A673 (cell line): Measurements from ENCODE around the gene KIF3A. TPM values are rescaled to one million over a fixed set of nuclear protein-coding genes. Genes with fewer than 3 reads are reported as not detected.

Experiments used
- BruUV-seq: library from RNA; stranded (reverse); fragments of 400-500 nt; replicated peaks from 2 replicates; lab custom pipeline; 2021; lab: Mats Ljungman, UMichigan
- CTCF ChIA-PET: fragments of 300-600 bp; sonication (Branson Sonifier 250); formaldehyde crosslinking; loops from one replicate; lab custom pipeline; 2022; ENCODE audit warnings: antibody characterized with exemption; lab: Charles Lee
- POLR2A ChIA-PET: fragments of 300-600 bp; sonication (Branson Sonifier 250); formaldehyde crosslinking; loops from one replicate; lab custom pipeline; 2022; ENCODE audit warnings: antibody characterized with exemption; ENCODE audit not compliant: low non-redundant PET; lab: Charles Lee
- DNase-seq: peaks from one replicate; pipeline ENCODE4 v3.0.0-alpha.2; 2015; ENCODE audit warnings: low spot score
- H3K27ac ChIP-seq: fragments of 200-600 bp; sonication (generic); 2 replicates; pipeline ENCODE4 v1.5.1; 2016; ENCODE audit warnings: mixed run types, low read depth, mild to moderate bottlenecking, mixed read lengths, antibody characterized with exemption, low read length; ENCODE audit not compliant: poor library complexity, severe bottlenecking
- H3K27me3 ChIP-seq: fragments of 200-600 bp; sonication (generic); replicated peaks from 2 replicates; pipeline ENCODE4 v1.6.1; 2017; ENCODE audit warnings: mixed run types, low read depth, mild to moderate bottlenecking, mixed read lengths, antibody characterized with exemption, low read length; ENCODE audit not compliant: insufficient read depth, poor library complexity
- H3K36me3 ChIP-seq: fragments of 200-600 bp; sonication (generic); 2 replicates; pipeline ENCODE4 v1.6.1; 2016; ENCODE audit warnings: mixed run types, mild to moderate bottlenecking, mixed read lengths, antibody characterized with exemption, low read length; ENCODE audit not compliant: insufficient read depth, poor library complexity, severe bottlenecking
- H3K4me1 ChIP-seq: fragments of 200-600 bp; sonication (generic); 2 replicates; pipeline ENCODE4 v1.6.1; 2017; ENCODE audit warnings: mixed run types, mild to moderate bottlenecking, mixed read lengths, antibody characterized with exemption, low read length; ENCODE audit not compliant: insufficient read depth, poor library complexity, severe bottlenecking
- H3K4me3 ChIP-seq: fragments of 200-600 bp; sonication (generic); 2 replicates; pipeline ENCODE4 v1.5.1; 2016; ENCODE audit warnings: low read depth, mixed run types, mild to moderate bottlenecking, mixed read lengths, low read length; ENCODE audit not compliant: poor library complexity, severe bottlenecking
- H3K9me3 ChIP-seq: fragments of 200-600 bp; sonication (generic); 2 replicates; pipeline ENCODE4 v1.6.1; 2016; ENCODE audit warnings: mixed run types, low read depth, mild to moderate bottlenecking, mixed read lengths, antibody characterized with exemption, low read length; ENCODE audit not compliant: poor library complexity, severe bottlenecking
- CTCF ChIP-seq: fragments of 300-800, 200-600 bp; sonication (generic); conservative IDR thresholded peaks from 2 replicates; pipeline ENCODE4 v1.5.1; 2017; ENCODE audit warnings: low read depth, mild to moderate bottlenecking, antibody characterized with exemption, low read length, moderate library complexity, mixed read lengths
- EZH2 ChIP-seq: fragments of 200-600 bp; sonication (generic); IDR thresholded peaks from 2 replicates; pipeline ENCODE4 v1.6.1; 2017; ENCODE audit warnings: borderline replicate concordance, low read depth, mild to moderate bottlenecking, mixed read lengths, antibody characterized with exemption, low read length; ENCODE audit not compliant: poor library complexity, severe bottlenecking
- intact Hi-C: fragments of 100-400 bp; cut with micrococcal nuclease; formaldehyde crosslinking; loops from one replicate; pipeline ENCODE4 v1.10.0; 2022; ENCODE audit not compliant: unreplicated experiment
- total RNA-seq: library from RNA; stranded (reverse); gene quantifications from 2 replicates; pipeline ENCODE4 v1.2.3, GENCODE V29; 2021

The KIF3A gene
- total RNA-seq, 1 experiment from 2014 or later, result 19.1 TPM

- ChIA-PET POLR2A (no interaction called here), CTCF (no interaction called here)
- Histone ChIP-seq H3K36me3 (no peaks in the 10 kb centered on the region), H3K9me3 (no peaks in the 10 kb centered on the region), H3K27ac (no peak overlapping the region), H3K4me3 (no peak overlapping the region), H3K4me1 (peaks cover 10% of the 10 kb centered on the region), H3K27me3 (no peaks in the 10 kb centered on the region)
- intact Hi-C loops, result no loop called here
- BruUV-seq, result no TSS peak
- TF ChIP-seq CTCF, result no peak
- TF ChIP-seq EZH2, result no peak
- DNase-seq, result no peak
Observed at GRCh38 chr5:132658381-132659302, 78.7 kb downstream of the KIF3A start.

DNA sequence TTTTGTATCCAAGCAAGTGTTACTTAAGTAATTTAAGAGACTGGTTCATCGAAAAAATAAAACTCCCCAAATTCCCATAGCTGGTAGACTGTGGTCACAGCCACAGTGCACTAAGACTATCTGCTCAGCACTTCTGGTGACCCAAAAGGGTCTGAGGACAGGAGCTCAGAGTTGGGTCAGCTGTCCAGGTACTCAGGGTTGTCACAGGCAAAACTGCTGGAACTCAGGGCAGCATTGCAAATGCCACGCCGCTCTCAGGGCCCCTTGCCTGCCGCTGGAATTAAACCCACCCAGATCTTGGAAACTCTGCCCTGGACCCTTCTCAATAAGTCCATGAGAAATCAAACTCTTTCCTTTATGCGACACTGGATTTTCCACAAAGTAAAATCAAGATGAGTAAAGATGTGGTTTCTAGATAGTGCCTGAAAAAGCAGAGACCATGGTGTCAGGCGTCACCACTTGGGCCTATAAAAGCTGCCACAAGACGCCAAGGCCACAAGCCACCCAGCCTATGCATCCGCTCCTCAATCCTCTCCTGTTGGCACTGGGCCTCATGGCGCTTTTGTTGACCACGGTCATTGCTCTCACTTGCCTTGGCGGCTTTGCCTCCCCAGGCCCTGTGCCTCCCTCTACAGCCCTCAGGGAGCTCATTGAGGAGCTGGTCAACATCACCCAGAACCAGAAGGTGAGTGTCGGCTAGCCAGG, 79.5 kb downstream of the KIF3A start, which contains the start of gene IL13:
Gene IL13 (plus strand): TSS at position 498 of the 705 bp plus-strand sequence. CDS start 14 bp downstream, at position 512.
- TF ChIP-seq CTCF (no peak), EZH2 (no peak)
- Histone ChIP-seq H3K9me3 (no peaks in the 10 kb centered on the region), H3K27ac (no peak within 1 kb of the TSS), H3K4me3 (no peak within 1 kb of the TSS), H3K27me3 (no peaks in the 10 kb centered on the region), H3K4me1 (peaks cover 5% of the 10 kb centered on the region), H3K36me3 (no peaks in the 10 kb centered on the region)
- ChIA-PET POLR2A (no interaction called here), CTCF (no interaction called here)
- no TSS peak for BruUV-seq
- DNase-seq, result no peak
- intact Hi-C loops, result no loop called here

DNA sequence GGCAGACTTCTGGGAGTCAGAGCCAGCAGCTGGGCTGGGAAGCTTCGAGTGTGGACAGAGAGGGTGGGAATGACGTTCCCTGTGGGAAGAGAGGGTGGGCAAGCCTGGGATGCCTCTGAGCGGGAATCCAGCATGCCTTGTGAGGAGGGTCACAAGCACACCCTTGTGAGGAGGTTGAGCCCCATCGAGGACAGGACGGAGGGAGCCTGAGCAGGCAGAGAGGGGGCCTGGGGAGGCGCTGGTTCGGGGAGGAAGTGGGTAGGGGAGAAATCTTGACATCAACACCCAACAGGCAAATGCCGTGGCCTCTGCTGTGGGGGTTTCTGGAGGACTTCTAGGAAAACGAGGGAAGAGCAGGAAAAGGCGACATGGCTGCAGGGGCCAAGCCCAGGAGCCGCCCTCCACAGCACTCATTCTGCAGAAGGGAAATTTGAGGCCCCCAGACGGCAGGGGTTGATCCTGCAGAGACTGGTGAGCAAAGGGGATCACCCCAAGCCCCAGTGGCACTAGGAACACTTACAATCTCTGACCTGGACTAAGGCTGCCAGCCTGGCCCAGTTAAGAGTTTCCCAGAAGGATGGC, 80.5 kb downstream of the KIF3A start:
- Histone ChIP-seq H3K27me3 (no peaks in the 10 kb centered on the region), H3K4me3 (peak overlapping the region; percentile 40), H3K4me1 (peaks cover 4% of the 10 kb centered on the region), H3K36me3 (no peaks in the 10 kb centered on the region), H3K9me3 (no peaks in the 10 kb centered on the region), H3K27ac (no peak overlapping the region)
- TF ChIP-seq EZH2 (no peak), CTCF (no peak)
- ChIA-PET POLR2A (no interaction called here), CTCF (no interaction called here)
- intact Hi-C loops, result no loop called here
- no TSS peak for BruUV-seq
- no peak for DNase-seq
